Diencephalon (tissue), 1 donor: Measurements from ENCODE around the gene NHSL1. TPM values are rescaled to one million over a fixed set of nuclear protein-coding genes. Genes with fewer than 3 reads are reported as not detected.

Experiments used
- small RNA-seq: library from RNA; depleted of rRNA; stranded (forward); fragments of <200 nt; gene quantifications from one replicate; pipeline ENCODE3, GENCODE V24; 2014
- total RNA-seq: library from RNA; depleted of rRNA; stranded (reverse); fragments of >200 nt; gene quantifications from one replicate; pipeline ENCODE4 v1.2.3, GENCODE V29; 2014

Gene NHSL1
- total RNA-seq: 24.0 TPM

GRCh38 chr6:138499303-138500018 lies at the start of gene NHSL1:
TSS of gene NHSL1 (minus strand) at chr6:138499494. CDS start at chr6:138499290, 204 bp downstream.

GRCh38 chr6:138403801-138404665 lies 95.3 kb downstream of the NHSL1 start, which contains the start of gene HEBP2:
TSS of gene HEBP2 (plus strand) at chr6:138404223. CDS start at chr6:138404496, 273 bp downstream.

GRCh38 chr6:138377844-138378243 lies 121.5 kb downstream of the NHSL1 start, which contains the start of gene SMIM28:
TSS of gene SMIM28 (plus strand) at chr6:138377905. CDS start at chr6:138378073, 168 bp downstream.

Small RNA genes lying within 50 kb of the gene (small RNA-seq; reads per million reads assigned to genes)
- gene AL031003.1 (not detected), gene AL391669.1 (not detected), gene MIR3145 (0.10 reads per million)

Other genes with a start within 250 kb of the NHSL1 start
- gene SMIM28, start 121.6 kb downstream of the NHSL1 start, total RNA-seq: not detected
- 6.0 TPM for gene HEBP2, start 95.3 kb downstream of the NHSL1 start, total RNA-seq